Liver (tissue), 9 donors: ENCODE results near the gene TSPAN5. TPM values are rescaled to one million over a fixed set of nuclear protein-coding genes. Genes with fewer than 3 reads are reported as not detected.

Source experiments
- DNase-seq: peaks from one replicate; pipeline ENCODE4 v3.0.0-alpha.2; 2017; ENCODE audit warnings: low spot score
- H3K27ac ChIP-seq, 2 donors: one replicate each; pipeline ENCODE4 v1.7.0; 2013; ENCODE audit warnings: inconsistent platforms in 2 of 2, low read length in 2 of 2, control low read depth in 1 of 2, low read depth in 1 of 2, mild to moderate bottlenecking in 1 of 2
- H3K27me3 ChIP-seq, 4 donors: one replicate each; pipeline versions ENCODE4 v1.6.1 to v1.7.0; 2013; ENCODE audit warnings: low read length in 3 of 4, inconsistent platforms in 1 of 4, mild to moderate bottlenecking in 1 of 4, moderate library complexity in 1 of 4; ENCODE audit not compliant: control insufficient read depth in 4 of 4, insufficient read depth in 4 of 4
- H3K36me3 ChIP-seq, 4 donors: one replicate each; pipeline versions ENCODE4 v1.6.1 to v1.7.0; 2013; ENCODE audit warnings: low read length in 3 of 4, mild to moderate bottlenecking in 3 of 4, low read depth in 1 of 4, moderate library complexity in 1 of 4; ENCODE audit not compliant: control insufficient read depth in 4 of 4, insufficient read depth in 3 of 4
- H3K4me1 ChIP-seq, 4 donors: one replicate each; pipeline versions ENCODE4 v1.6.1 to v1.7.0; 2013; ENCODE audit warnings: low read length in 3 of 4, mild to moderate bottlenecking in 3 of 4, moderate library complexity in 1 of 4; ENCODE audit not compliant: control insufficient read depth in 4 of 4, insufficient read depth in 4 of 4
- H3K4me3 ChIP-seq, 3 donors: one replicate each; pipeline versions ENCODE4 v1.6.1 to v1.7.0; 2013; ENCODE audit warnings: low read length in 3 of 3, control low read depth in 1 of 3, low read depth in 1 of 3, mild to moderate bottlenecking in 1 of 3
- H3K9ac ChIP-seq, 2 donors: one replicate each; pipeline ENCODE4 v1.7.0; 2013; ENCODE audit warnings: low read length in 2 of 2, mild to moderate bottlenecking in 2 of 2, moderate library complexity in 2 of 2, control low read depth in 1 of 2, low read depth in 1 of 2
- H3K9me3 ChIP-seq, 4 donors: one replicate each; pipeline versions ENCODE4 v1.6.1 to v1.7.0; 2013; ENCODE audit warnings: low read length in 3 of 4; ENCODE audit not compliant: control insufficient read depth in 4 of 4
- EGR1 ChIP-seq, 2 donors: IDR thresholded peaks; 2 replicates each; pipeline ENCODE4 v1.6.1; 2016 to 2018; ENCODE audit warnings: antibody characterized with exemption in 2 of 2, low read depth in 2 of 2
- FOXA1 ChIP-seq: IDR thresholded peaks from 2 replicates; pipeline ENCODE4 v1.6.1; 2016; ENCODE audit warnings: antibody characterized with exemption
- GABPA ChIP-seq, 2 donors: IDR thresholded peaks in 1 of 2; conservative IDR thresholded peaks in 1 of 2; 2 replicates each; pipeline ENCODE4 v1.6.1; 2016; ENCODE audit warnings: antibody characterized with exemption in 2 of 2, mild to moderate bottlenecking in 1 of 2, moderate library complexity in 1 of 2
- HNF4A ChIP-seq, 2 donors: conservative IDR thresholded peaks; 2 replicates each; pipeline ENCODE4 v1.6.1; 2016; ENCODE audit warnings: antibody characterized with exemption in 2 of 2, mild to moderate bottlenecking in 2 of 2
- HNF4G ChIP-seq: IDR thresholded peaks from 2 replicates; pipeline ENCODE4 v1.6.1; 2016; ENCODE audit warnings: antibody characterized with exemption
- JUND ChIP-seq, 2 donors: IDR thresholded peaks; 2 replicates each; pipeline ENCODE4 v1.6.1; 2016; ENCODE audit warnings: antibody characterized with exemption in 2 of 2
- MAX ChIP-seq: IDR thresholded peaks from 2 replicates; pipeline ENCODE4 v1.6.1; 2016; ENCODE audit warnings: antibody characterized with exemption
- NR2F2 ChIP-seq: IDR thresholded peaks from 2 replicates; pipeline ENCODE4 v1.6.1; 2016; ENCODE audit warnings: antibody characterized with exemption
- RAD21 ChIP-seq, 2 donors: IDR thresholded peaks; 2 replicates each; pipeline ENCODE4 v1.6.1; 2016; ENCODE audit warnings: antibody characterized with exemption in 2 of 2, mild to moderate bottlenecking in 2 of 2
- REST ChIP-seq: IDR thresholded peaks from 2 replicates; pipeline ENCODE4 v1.6.1; 2016; ENCODE audit warnings: antibody characterized with exemption, mild to moderate bottlenecking
- RXRA ChIP-seq, 2 donors: IDR thresholded peaks; 2 replicates each; pipeline ENCODE4 v1.6.1; 2017 to 2018; ENCODE audit warnings: antibody characterized with exemption in 2 of 2, mild to moderate bottlenecking in 1 of 2
- YY1 ChIP-seq: IDR thresholded peaks from 2 replicates; pipeline ENCODE4 v1.6.1; 2016; ENCODE audit warnings: antibody characterized with exemption, mild to moderate bottlenecking
- WGBS: extraction: QIAGEN DNeasy Blood & Tissue Kit; methylation state at CpG from one replicate; pipeline ENCODE4 v1.1.7; 2013; 5-methylcytosine and 5-hydroxymethylcytosine counted together
- polyA plus RNA-seq, 2 donors: library from polyadenylated mRNA; stranded (reverse) in 1 of 2; unstranded in 1 of 2; fragments of 200-250 nt in 1 of 2; fragments of >200 nt in 1 of 2; fragmentation: Nextera tagmentation in 1 of 2; extraction: Ambion mirVana in 1 of 2; gene quantifications; one replicate each; pipeline versions ENCODE4 v1.2.1 to v1.2.3, GENCODE V29; 2013 to 2015
- total RNA-seq, 2 donors: library from RNA; depleted of rRNA; stranded (reverse); fragments of >200 nt; gene quantifications; one replicate each; pipeline ENCODE4 v1.2.3, GENCODE V29; 2014
- TF ChIP-seq, protein P1 (sequence below): fragments of 150-350 bp; IDR thresholded peaks from 2 replicates; pipeline ENCODE4 v1.5.1; 2017; ENCODE audit warnings: improper control_type of control experiment, low read depth, low read length; ENCODE audit not compliant: missing input control
- TF ChIP-seq, protein P2 (sequence below): IDR thresholded peaks from 2 replicates; pipeline ENCODE4 v1.6.1; 2016; ENCODE audit warnings: antibody characterized with exemption
- donor health status: healthy.
- donor health status: healthy.
- donor health status: healthy.
- donor health status: healthy.
- donor health status: healthy.

Gene TSPAN5
- total and polyA plus RNA-seq, 4 donors, result 0.36 to 54.0 (median 0.63) TPM

- no peaks in the 10 kb centered on the region for H3K9me3 ChIP-seq
- TF ChIP-seq GABPA (IDR thresholded peaks at IDR 0.05 in 1 of 2, conservative IDR thresholded peaks at IDR 0.05 in 1 of 2), result no peak
- no peaks in the 10 kb centered on the region for H3K4me1 ChIP-seq
- no peak overlapping the region for H3K9ac ChIP-seq
- H3K4me3 ChIP-seq, result no peak overlapping the region
- H3K27me3 ChIP-seq, result no peaks in the 10 kb centered on the region
- whole genome bisulfite sequencing, result 90% methylated on average over 10 of the region's 10 CpGs
- no peak for DNase-seq
- H3K36me3 ChIP-seq, result no peaks in the 10 kb centered on the region
- no peak overlapping the region for H3K27ac ChIP-seq
Observed at GRCh38 chr4:98694076-98694475, 35.7 kb upstream of the TSPAN5 start.

GRCh38 chr4:98692411-98692810 lies 34.0 kb upstream of the TSPAN5 start:
- Histone ChIP-seq H3K27ac (no peak overlapping the region), H3K4me3 (no peak overlapping the region), H3K36me3 (no peaks in the 10 kb centered on the region), H3K27me3 (no peaks in the 10 kb centered on the region), H3K4me1 (no peaks in the 10 kb centered on the region), H3K9ac (no peak overlapping the region), H3K9me3 (no peaks in the 10 kb centered on the region)
- WGBS, result 61% methylated on average over 7 of the region's 7 CpGs
- TF ChIP-seq REST (no peak), RXRA (IDR thresholded peaks at IDR 0.05) (no peak), MAX (no peak), JUND (IDR thresholded peaks at IDR 0.05) (no peak), EGR1 (IDR thresholded peaks at IDR 0.05; ENCODE audit: low read depth in 2 of 2) (no peak), YY1 (no peak)
- TF ChIP-seq, protein P1, sequence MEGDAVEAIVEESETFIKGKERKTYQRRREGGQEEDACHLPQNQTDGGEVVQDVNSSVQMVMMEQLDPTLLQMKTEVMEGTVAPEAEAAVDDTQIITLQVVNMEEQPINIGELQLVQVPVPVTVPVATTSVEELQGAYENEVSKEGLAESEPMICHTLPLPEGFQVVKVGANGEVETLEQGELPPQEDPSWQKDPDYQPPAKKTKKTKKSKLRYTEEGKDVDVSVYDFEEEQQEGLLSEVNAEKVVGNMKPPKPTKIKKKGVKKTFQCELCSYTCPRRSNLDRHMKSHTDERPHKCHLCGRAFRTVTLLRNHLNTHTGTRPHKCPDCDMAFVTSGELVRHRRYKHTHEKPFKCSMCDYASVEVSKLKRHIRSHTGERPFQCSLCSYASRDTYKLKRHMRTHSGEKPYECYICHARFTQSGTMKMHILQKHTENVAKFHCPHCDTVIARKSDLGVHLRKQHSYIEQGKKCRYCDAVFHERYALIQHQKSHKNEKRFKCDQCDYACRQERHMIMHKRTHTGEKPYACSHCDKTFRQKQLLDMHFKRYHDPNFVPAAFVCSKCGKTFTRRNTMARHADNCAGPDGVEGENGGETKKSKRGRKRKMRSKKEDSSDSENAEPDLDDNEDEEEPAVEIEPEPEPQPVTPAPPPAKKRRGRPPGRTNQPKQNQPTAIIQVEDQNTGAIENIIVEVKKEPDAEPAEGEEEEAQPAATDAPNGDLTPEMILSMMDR, result no peak
- DNase-seq, result no peak

DNA sequence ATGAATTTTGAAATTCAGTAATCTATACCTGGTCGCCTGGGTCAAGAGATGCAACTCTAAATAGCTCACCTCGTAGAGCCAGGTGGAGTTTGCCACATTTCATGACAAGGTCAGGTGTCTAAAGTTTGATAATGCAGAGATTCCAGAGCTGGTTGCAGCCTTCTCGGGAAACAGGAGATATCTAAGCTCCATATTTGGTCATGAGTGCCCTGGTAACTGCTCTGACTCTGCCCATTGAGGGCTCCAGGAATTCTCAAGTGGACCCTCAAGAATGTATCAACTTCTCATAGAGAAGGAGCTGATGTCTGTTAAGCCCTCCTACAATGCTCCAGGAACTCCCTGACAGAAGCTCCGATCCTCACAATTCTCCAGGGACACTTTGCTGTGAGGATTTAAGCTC lies 33.2 kb upstream of the TSPAN5 start:
- 86% methylated on average over 4 of the region's 4 CpGs for WGBS
- H3K9me3 ChIP-seq, result no peaks in the 10 kb centered on the region
- no peak overlapping the region for H3K27ac ChIP-seq
- H3K9ac ChIP-seq, result no peak overlapping the region
- H3K4me1 ChIP-seq, result no peaks in the 10 kb centered on the region
- no peaks in the 10 kb centered on the region for H3K27me3 ChIP-seq
- no peaks in the 10 kb centered on the region for H3K36me3 ChIP-seq
- H3K4me3 ChIP-seq, result no peak overlapping the region
- no peak for DNase-seq
- TF ChIP-seq RAD21 (IDR thresholded peaks at IDR 0.05), result no peak
- TF ChIP-seq NR2F2, result no peak
- no peak for TF ChIP-seq HNF4G
- TF ChIP-seq MAX, result no peak
- TF ChIP-seq, protein P1, result no peak
- TF ChIP-seq HNF4A (conservative IDR thresholded peaks at IDR 0.05), result no peak
- TF ChIP-seq FOXA1, result no peak
- no peak for TF ChIP-seq REST
- TF ChIP-seq, protein P2, sequence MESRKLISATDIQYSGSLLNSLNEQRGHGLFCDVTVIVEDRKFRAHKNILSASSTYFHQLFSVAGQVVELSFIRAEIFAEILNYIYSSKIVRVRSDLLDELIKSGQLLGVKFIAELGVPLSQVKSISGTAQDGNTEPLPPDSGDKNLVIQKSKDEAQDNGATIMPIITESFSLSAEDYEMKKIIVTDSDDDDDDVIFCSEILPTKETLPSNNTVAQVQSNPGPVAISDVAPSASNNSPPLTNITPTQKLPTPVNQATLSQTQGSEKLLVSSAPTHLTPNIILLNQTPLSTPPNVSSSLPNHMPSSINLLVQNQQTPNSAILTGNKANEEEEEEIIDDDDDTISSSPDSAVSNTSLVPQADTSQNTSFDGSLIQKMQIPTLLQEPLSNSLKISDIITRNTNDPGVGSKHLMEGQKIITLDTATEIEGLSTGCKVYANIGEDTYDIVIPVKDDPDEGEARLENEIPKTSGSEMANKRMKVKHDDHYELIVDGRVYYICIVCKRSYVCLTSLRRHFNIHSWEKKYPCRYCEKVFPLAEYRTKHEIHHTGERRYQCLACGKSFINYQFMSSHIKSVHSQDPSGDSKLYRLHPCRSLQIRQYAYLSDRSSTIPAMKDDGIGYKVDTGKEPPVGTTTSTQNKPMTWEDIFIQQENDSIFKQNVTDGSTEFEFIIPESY, result no peak
